NCI-H128 (cell line): ENCODE results near the gene RB1.
"Not testable (repeated sequence)": the region's sequence is repeated elsewhere in the genome, so short reads cannot be mapped to it uniquely, and the experiment has no call there.

Source experiments
- DNase-seq: peaks from one replicate; lab custom pipeline; 2025; ENCODE audit not compliant: unreplicated experiment; lab: John Stamatoyannopoulos, UW

Gene RB1

DNA sequence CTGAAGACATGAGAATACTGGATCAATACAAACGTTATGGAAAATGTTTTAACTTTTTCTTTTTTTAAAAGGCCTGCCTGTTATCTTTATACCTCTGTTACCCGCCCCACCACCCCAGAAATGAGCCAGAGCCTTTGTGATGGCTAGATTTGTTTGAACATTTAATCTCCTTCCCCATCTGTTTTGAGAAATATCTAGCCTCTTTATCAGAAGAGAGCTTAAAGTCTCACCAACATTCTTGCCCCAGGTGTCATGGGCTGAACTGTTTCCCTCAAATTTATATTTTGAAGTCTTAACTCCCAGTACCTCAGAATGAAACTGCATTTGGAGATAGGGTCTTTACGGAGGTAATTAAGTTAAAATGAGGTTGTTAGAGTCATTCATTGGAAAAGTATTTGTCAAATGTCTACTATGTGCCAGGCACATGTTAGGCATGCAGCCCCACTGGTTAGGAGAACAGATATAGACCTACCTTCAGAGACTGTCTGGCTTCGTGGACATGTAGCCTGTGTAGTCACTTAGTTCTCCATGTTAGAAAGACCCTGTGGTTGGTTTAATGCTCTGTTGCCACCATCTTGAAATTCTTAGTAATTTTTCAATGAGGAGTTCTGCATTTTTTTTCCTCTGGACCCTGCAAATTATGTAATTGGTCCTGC is 6.3 kb upstream of the RB1 start:
- no peak for DNase-seq

- DNase-seq, result no peak
Measured at GRCh38 chr13:48299591-48299990, 4.0 kb upstream of the RB1 start.

DNA sequence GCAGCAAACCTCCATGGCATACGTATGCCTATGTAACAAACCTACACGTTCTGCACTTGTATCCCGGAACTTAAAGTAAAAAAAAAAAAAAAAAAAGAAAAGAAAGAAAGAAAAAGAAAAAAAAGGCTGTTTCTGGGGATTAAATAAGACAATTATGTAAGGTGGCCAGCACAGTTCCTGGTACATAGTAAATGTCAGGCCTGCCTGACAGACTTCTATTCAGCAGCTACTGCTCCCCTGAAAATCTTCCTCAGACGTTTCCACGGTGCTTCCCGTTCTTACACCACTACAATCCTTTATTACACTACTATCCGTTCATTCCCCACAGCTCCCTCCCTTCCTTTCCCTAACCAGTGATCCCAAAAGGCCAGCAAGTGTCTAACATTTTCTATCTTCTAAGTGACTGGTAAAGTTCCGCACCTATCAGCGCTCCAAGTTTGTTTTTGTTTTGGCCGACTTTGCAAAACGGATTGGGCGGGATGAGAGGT is 636 bp upstream of the RB1 start:
- DNase-seq, result no peak

GRCh38 chr13:48304143-48304876 is 759 bp downstream of the RB1 start:
- DNase-seq, result no peak

GRCh38 chr13:48311223-48311622 is 7.7 kb downstream of the RB1 start:
- DNase-seq, result no peak

DNA sequence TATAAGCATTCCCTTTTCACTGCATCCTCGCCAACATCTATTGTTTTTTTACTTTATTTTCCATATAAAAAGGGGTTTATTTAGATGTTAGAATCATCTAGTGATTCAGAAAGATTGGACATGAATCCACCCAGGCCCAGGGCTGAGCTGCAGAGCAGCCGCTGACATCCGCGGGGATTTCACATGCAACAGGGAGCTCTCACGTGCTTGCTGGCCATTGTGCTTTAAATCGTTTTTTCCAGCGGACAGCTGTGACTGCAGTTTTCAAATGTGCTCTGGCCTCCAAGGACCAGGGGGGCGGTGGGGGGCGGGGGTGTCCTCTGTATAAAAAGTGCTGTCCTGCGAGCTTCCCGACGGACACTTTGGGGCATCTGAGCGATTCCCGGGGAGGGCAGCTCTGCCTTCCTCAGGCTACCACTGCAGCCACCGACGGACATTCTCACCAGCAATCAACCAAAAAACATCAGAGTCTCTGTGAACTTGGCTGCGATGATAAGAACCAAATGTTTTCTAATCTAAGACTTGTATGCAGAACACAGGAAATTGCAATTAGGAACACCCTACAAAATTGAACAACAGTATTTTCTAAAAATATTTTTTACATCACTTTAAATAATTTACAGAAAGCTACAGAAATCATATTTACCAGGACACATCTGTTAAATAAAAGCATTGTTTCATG is 12.6 kb downstream of the RB1 start:
- DNase-seq, result no peak

DNA sequence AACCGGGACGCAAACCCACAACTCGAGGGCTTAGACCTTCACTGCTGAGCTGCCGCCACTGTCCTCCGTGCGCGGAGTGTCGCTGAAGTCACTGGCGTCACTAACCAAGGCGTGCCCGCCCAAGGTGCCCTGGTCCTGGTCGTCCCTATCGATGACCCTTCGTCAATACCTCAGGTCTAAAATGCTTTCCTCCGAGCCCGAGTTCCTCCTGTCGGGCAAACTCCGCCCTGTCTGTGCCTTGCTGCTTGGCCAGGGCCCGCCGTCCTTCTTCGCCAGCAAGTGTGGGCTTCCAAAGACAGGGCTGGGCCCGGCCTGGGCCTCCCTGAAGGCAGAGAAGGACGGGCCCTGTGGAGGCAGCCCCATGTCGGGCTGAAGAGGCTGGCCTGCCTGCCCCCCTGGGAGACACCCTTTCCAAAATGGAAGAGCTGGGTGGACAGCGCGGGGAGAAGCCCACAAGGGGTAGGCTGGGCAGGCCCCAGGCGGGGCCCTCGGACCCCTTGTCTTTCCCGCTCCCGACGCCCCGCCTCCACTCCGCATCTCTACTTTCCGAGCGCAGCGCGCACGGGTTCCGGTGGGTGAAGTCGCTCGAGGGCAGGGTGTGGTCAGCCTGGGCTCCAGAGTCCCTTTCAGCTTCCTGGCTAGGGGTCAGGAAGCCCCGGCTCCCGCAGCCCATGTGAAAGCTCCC is 13.4 kb downstream of the RB1 start:
- DNase-seq, result no peak

DNA sequence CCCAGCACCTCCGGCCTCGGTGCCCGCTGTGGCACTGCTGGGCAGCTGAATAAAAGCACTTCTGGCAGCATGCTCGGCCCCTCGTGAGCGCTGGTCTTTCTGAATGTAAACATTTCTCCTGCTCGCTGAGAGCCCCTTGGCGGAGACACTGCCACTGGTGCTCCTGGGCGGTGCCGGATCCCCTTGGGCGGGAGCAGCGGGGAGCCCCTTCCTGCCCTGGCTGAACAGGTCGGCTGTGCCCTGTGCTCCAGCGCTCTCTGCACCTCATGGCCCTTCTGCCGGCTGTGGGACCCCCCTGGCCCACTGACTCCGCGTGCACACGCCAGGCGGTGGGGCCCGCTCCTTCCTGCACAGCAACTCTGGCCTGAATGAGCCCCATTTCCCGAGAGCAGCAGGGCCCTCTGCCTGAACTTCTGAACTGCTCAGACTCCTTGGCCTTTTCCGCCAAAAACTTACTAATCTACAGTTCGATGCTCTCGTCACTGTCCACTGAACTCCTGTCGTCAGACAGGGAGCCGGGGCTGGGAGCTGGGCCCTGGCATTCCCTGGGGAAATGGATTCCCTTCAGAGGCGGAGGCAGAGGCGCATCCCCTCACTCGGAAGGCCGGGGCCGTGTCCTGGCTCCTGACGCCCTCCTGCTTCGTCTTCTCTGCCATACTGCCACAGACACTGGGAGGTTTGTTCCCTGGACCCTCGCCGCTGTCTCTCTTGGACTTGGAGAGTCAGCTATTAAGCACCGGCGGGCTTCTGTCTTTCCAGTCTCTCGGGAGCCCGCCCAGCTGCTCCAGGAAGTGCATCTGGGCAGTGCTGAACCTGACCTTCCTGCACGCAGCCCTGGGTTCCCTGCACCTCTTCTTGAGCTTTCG is 14.2 kb downstream of the RB1 start:
- no peak for DNase-seq

- DNase-seq, result no peak
Measured at GRCh38 chr13:48318377-48318811, 14.8 kb downstream of the RB1 start.

DNA sequence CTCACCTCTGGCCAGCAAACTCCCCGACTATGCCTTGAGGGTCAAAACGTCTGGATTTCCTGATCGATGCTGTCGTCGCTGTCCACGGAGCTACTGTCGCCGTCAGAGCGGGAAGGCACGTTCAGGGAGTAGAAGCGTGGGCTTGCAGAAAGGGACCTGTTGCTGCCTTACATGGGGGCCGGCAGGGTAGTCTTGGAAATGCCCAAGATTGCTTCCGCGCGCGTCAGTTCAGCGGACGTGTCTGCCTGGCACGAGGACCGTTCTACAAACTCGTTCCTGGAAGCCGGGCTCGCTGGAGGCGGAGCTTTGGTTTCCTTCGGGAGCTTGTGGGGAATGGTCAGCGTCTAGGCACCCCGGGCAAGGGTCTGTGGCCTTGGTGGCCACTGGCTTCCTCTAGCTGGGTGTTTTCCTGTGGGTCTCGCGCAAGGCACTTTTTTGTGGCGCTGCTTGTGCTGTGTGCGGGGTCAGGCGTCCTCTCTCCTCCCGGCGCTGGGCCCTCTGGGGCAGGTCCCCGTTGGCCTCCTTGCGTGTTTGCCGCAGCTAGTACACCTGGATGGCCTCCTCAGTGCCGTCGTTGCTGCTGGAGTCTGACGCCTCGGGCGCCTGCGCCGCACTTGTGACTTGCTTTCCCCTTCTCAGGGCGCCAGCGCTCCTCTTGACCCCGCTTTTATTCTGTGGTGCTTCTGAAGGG is 15.4 kb downstream of the RB1 start:
- no peak for DNase-seq

DNA sequence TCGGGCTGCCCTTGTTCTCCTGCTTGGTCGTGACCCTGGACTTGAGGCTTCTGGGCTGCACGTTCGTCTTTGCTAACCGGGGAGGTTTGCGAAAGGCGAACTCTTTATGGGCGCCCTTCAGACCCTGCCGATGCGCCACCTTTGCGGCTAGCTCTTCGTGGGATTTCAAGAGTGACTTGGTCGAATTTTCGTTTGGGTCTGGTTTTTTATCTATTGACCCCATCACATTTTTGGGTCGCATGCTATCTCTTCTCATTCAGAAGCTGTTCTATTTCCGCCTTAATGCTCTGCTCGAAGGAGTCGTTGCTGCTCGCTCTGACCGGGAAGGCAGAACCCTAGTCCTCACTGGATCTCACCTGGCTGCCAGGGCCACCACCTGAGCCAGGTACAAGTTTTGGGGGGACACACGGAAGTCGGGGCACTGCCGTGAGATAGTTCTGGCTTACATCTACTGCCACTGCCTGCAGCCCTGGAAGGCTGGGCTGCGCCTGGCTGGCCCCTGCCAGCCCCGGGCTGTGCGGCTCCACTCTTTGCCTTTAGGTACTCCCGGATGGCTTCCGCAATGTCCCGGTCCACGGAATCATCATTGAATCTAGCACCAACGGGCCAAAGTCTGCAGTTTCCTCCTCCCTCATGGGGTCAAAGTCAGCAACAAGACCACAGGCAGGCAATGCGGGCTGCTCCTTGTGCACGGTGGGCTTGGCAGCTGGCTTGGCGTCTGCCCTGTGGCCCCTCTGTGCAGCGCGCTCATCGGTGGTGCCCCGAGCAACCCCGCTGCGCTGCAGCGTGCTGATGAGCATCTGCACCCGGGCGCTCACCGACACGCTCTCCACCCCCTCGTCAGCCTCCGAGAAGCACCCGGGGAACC is 16.2 kb downstream of the RB1 start:
- no peak for DNase-seq

DNA sequence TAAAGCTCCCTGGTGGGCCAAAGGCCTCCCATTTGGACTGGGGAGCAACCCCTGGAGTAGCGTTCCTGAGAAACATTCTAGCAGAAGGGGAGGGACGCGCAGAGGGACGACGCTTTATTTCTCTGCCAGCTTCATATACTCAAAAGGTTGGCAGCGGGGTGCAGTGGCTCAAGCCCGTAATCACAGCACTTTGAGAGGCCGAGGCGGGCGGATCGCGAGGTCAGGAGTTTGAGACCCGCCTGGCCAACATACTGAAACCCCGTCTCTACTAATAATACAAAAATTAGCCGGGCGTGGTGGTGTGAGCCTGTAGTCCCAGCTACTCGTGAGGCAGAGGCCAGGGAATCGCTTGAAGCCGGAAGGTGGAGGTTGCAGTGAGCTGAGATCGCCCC is 16.8 kb downstream of the RB1 start:
- no peak for DNase-seq

- DNase-seq, result no peak
Measured at GRCh38 chr13:48320891-48321510, 17.4 kb downstream of the RB1 start.

GRCh38 chr13:48322294-48322693 is 18.7 kb downstream of the RB1 start:
- no peak for DNase-seq

GRCh38 chr13:48333976-48334375 is 30.4 kb downstream of the RB1 start:
- DNase-seq, result no peak

GRCh38 chr13:48334534-48335127 is 31.1 kb downstream of the RB1 start:
- DNase-seq, result no peak

DNA sequence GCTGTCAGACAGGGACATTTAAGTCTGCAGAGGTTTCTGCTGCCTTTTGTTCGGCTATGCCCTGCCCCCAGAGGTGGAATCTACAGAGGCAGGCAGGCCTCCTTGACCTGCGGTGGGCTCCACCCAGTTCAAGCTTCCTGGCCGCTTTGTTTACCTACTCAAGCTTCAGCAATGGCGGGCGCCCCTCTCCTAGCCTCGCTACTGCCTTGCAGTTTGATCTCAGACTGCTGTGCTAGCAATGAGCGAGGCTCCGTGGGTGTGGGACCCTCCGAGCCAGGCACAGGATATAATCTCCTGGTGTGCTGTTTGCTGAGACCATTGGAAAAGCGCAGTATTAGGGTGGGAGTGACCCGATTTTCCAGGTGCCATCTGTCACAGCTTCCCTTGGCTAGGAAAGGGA is 35.6 kb downstream of the RB1 start:
- DNase-seq, result not testable (repeated sequence)

DNA sequence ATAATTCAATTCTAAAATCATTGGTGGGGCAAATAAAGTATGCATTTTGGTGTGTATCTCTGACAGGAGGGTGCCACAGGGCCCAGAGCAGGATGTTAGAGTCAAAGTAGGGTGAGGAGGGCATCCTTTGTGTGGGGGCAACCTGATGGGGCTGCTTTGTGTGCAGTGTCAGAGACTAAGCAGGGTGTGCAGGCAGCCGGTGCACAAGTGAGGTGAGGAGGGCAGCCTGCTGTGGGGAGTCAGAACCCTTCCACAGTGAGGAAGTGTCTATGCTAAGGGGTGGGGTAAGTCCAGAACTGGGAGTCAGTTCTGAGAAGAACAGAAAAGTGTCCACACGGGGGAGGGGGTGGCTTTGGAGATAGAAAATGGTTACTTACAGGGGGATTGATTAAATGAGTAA is 40.7 kb downstream of the RB1 start:
- DNase-seq, result no peak
